HG03575 (cell line): Measurements from ENCODE around the gene E4F1.
"Not testable (repeated sequence)": the region's sequence is repeated elsewhere in the genome, so short reads cannot be mapped to it uniquely, and the experiment has no call there.

Source experiments
- ATAC-seq: cut with Tn5 transposase; IDR thresholded peaks from one replicate; pipeline ENCODE4 v1.9.1; 2021; ENCODE audit not compliant: unreplicated experiment, insufficient number of reproducible peaks, low FRiP score; ENCODE audit errors: extremely low read depth

The E4F1 gene

DNA sequence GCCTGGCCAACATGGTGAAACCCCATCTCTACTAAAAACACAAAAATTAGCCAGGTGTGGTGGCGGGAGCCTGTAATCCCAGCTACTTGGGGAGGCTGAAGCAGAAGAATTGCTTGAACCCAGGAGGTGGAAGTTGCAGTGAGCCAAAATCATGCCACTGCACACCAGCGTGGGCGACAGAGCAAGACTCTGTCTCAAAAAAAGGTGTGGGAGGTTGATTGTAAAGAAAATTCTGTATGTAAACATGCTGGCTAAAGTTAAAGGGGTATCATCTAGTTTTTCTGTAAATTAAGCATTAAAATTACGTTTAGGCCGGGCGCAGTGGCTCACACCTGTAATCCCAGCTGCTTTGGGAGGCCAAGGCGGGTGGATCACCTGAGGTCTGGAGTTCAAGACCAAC is 35.1 kb downstream of the E4F1 start:
- ATAC-seq, result not testable (repeated sequence)

GRCh38 chr16:2260250-2260649 is 36.9 kb downstream of the E4F1 start:
- ATAC-seq, result no peak

DNA sequence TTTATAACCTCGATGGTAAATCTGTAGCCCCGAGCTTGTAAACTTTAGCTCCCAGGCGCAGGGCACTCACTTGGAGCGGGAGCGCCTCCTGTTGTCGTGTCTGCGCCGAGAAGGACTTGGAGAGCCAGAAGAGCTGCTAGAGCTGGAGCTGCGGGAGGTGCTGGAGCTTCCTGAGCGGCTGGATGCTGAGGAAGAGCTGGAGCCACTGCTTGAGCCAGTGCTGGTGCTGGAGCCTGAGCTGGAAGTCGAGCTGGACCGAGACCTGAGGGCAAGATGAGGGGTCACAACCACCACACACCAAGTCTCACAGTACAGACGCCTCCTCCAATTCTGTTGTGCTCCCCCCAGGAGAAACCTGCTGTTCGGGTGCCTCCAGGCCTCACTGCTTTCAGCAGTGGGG is 39.6 kb downstream of the E4F1 start:
- not testable (repeated sequence) for ATAC-seq

GRCh38 chr16:2266887-2267286 is 43.5 kb downstream of the E4F1 start:
- not testable (repeated sequence) for ATAC-seq

DNA sequence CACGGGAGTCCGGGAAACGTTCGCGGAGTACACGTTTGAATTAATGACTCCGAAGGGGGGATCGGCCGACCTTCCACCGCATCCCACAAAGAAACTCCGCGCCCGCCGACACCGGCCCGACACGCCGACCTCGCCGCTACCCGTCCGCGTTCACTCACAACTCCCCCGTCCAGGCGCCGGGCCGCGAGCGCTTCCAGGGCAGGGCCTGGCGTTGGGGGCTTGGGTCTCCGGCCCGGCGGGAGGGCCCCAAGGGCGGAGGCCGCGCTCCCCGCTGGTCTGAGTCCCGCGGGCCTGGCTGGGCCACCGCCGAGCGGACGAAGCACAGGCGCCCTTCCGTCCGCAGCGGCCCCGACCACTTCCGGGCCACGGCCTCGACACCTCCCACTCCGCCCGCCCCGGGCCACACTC is 44.1 kb downstream of the E4F1 start:
- ATAC-seq, result not testable (repeated sequence)

GRCh38 chr16:2267913-2268666 is 44.7 kb downstream of the E4F1 start, which contains the start of gene RNPS1:
Gene RNPS1, minus strand, starts transcription at chr16:2268126. Its CDS starts 3,483 bp downstream, at chr16:2264643.
- no peak for ATAC-seq

GRCh38 chr16:2270070-2270462 is 46.7 kb downstream of the E4F1 start:
- no peak for ATAC-seq

DNA sequence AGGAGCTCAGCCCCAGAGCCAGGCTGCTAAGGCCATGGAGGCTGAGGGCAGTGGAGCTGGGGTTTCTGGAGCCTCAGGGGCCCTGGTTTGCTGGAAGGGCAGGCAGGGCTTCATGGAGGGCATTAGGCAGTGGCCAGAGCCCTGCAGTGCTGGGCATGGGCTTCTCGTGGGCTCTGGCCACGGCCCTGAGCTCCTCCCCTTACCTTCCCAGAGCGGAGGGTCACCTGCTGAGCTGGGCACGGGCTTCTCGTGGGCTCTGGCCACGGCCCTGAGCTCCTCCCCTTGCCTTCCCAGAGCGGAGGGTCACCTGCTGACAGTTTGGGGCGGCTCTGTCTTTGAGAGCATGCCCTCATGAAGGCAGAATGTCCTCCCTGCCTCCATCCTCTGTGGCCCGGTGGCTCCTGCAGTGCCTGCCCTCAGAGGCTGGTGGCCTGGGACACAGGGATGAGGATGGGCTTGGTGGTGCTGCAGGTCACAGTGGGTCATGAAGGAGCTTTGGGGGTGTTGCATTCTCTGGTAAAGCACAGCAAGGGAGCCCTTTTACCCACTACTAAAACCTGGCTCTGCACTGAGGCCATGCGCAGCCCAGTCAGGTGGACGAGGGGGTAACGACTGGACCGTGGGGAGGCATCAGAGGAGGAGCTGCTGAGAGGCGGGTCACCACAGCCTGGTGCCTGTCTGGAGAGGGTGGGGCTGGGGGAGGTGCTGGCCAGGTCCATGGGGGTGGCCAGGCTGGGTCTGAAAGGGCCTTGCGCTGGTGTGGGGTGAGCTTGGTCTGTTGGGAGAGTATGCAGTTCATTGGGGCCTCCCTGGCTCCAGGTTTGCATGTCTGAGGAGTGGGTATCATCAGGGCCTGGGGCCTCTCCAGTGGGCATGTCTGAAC is 47.4 kb downstream of the E4F1 start:
- ATAC-seq, result no peak

- ATAC-seq, result no peak
These were observed 48.6 kb downstream of the E4F1 start for GRCh38 chr16:2271848-2272461.

GRCh38 chr16:2273484-2273883 is 50.1 kb downstream of the E4F1 start:
- no peak for ATAC-seq

- no peak for ATAC-seq
These were observed 50.5 kb downstream of the E4F1 start for GRCh38 chr16:2273931-2274330.

DNA sequence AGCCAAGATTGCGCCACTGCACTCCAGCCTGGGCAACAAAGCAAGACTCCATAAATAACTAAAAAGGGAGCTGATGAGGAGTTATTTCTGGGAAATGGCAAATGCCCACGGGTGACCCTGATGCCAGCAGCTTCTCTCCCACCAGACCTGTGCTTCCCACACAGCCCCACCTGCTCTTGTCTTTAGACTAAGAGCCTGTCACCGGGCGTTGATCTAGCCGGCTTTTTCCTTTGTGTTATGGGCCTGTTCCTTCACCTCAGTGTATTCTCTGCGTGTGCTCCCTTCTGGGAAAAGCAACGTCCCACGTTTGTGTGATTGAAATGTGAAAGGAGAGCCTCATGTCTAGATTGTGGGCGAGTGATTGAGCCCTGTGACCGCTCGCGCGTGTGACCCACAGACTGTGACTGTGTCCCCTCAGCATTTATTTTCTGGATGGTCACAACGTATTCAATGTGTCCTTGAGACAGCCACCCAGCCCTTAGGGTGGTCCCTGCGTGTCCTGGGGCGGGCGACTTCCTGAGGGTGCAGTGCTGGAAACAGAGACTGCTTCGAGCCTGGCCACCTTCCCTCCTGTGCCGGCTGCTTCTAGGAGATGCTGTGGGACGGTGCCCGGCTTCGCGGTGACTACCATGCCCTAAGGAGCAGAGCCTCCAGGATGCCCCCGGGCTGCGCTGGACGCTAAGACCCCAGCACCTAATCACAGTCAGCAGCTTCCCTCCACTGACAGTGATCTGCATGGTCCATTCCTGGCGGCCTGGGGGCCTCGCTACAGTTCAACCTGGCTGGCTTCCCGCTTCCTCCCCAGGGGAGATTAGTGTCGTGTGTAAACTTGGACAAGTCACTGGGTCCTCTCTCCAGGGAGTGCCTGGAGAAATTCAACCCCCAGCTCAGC is 52.3 kb downstream of the E4F1 start:
- no peak for ATAC-seq

DNA sequence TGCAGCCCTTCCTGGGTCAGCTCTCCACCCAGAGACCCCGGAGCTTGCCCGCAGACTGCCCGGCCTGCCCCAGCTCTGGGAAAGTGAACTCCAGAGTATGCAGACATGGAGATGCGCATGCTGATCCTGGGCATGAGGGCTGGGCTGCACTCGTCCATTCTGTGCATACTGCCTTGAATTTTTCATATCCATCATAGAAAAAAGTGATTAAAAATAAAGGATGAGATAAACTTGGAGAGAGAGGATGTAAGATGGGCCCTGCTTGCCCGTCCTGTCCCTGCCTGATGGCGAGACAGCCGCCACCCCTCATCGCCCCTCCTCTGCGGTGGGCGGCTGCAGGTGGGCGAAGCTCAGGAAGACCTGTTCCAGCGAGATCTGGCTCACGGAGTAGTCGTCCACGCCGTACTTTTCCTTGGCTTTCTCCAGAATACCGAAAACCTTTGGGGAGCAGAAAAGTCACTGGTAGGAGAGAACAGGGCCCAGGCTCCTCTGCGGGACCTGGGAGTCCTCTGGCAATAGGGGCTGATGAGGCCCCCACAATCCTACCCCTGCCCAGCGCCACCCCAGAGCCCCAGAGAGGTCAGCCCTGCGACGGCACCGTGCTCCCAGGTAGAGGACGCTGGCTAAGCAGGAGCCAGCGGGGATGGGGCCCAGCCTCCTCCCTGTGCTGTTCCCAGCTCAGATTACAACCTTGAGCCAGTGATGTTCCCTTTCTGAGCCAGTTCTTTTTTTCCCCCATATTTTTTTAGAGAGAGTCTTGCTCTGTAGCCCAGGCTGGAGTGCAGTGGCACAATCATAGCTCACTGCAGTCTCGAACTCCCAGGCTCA is 53.2 kb downstream of the E4F1 start:
- no peak for ATAC-seq

GRCh38 chr16:2277466-2278271 is 54.3 kb downstream of the E4F1 start:
- ATAC-seq, result no peak

- ATAC-seq, result no peak
These were observed 54.8 kb downstream of the E4F1 start for GRCh38 chr16:2278272-2278608.

- ATAC-seq, result no peak
These were observed 55.8 kb downstream of the E4F1 start for GRCh38 chr16:2278956-2279800.
